ENCODE results near the gene GPC3. TPM values are rescaled to one million over a fixed set of nuclear protein-coding genes. Genes with fewer than 3 reads are reported as not detected.

The GPC3 gene
- total RNA-seq, 1 donor: not detected

- H3K4me2 ChIP-seq (ENCODE audit: insufficient read depth, low read length): no peak overlapping the region
- H2AFZ ChIP-seq (ENCODE audit: low read length): no peak overlapping the region
- no peaks in the 10 kb centered on the region for H3K36me3 ChIP-seq (ENCODE audit: insufficient read depth, low read length)
- H3K27ac ChIP-seq (ENCODE audit: low read depth, low read length): no peak overlapping the region
- no peaks in the 10 kb centered on the region for H3K4me1 ChIP-seq (ENCODE audit: insufficient read depth, low read length)
- H3K27me3 ChIP-seq (ENCODE audit: insufficient read depth, low read length): peaks cover 4% of the 10 kb centered on the region
- no peak overlapping the region for H3K4me3 ChIP-seq (ENCODE audit: insufficient read depth, low read length)
- no peak for DNase-seq (ENCODE audit: insufficient read length, low spot score, missing footprints)
- no peak for TF ChIP-seq CTCF (IDR thresholded peaks at IDR 0.05; ENCODE audit: extremely low read depth, low read depth, low read length)
- H4K20me1 ChIP-seq (ENCODE audit: insufficient read depth, low read length): no peaks in the 10 kb centered on the region
- H3K79me2 ChIP-seq (ENCODE audit: insufficient read depth, low read length): no peaks in the 10 kb centered on the region
- H3K9me3 ChIP-seq (ENCODE audit: low read depth, low read length): no peaks in the 10 kb centered on the region
Observed at GRCh38 chrX:133968109-133968508, 17.3 kb downstream of the GPC3 start.

GRCh38 chrX:133966199-133966598 lies 19.2 kb downstream of the GPC3 start:
- H3K27me3 ChIP-seq (ENCODE audit: insufficient read depth, low read length): no peaks in the 10 kb centered on the region
- no peak overlapping the region for H2AFZ ChIP-seq (ENCODE audit: low read length)
- no peak for TF ChIP-seq CTCF (IDR thresholded peaks at IDR 0.05; ENCODE audit: extremely low read depth, low read depth, low read length)
- H4K20me1 ChIP-seq (ENCODE audit: insufficient read depth, low read length): no peaks in the 10 kb centered on the region
- H3K9me3 ChIP-seq (ENCODE audit: low read depth, low read length): no peaks in the 10 kb centered on the region
- H3K4me2 ChIP-seq (ENCODE audit: insufficient read depth, low read length): no peak overlapping the region
- no peak overlapping the region for H3K27ac ChIP-seq (ENCODE audit: low read depth, low read length)
- H3K79me2 ChIP-seq (ENCODE audit: insufficient read depth, low read length): no peaks in the 10 kb centered on the region
- H3K4me1 ChIP-seq (ENCODE audit: insufficient read depth, low read length): no peaks in the 10 kb centered on the region
- no peak for DNase-seq (ENCODE audit: insufficient read length, low spot score, missing footprints)
- no peaks in the 10 kb centered on the region for H3K36me3 ChIP-seq (ENCODE audit: insufficient read depth, low read length)
- H3K4me3 ChIP-seq (ENCODE audit: insufficient read depth, low read length): no peak overlapping the region

- H3K27ac ChIP-seq (ENCODE audit: low read depth, low read length): no peak overlapping the region
Observed at GRCh38 chrX:133965321-133965720, 20.1 kb downstream of the GPC3 start.

GRCh38 chrX:133961046-133961445 lies 24.3 kb downstream of the GPC3 start:
- Histone ChIP-seq H3K36me3 (ENCODE audit: insufficient read depth, low read length) (no peaks in the 10 kb centered on the region), H3K27me3 (ENCODE audit: insufficient read depth, low read length) (no peaks in the 10 kb centered on the region), H4K20me1 (ENCODE audit: insufficient read depth, low read length) (no peaks in the 10 kb centered on the region), H3K79me2 (ENCODE audit: insufficient read depth, low read length) (no peaks in the 10 kb centered on the region), H3K4me2 (ENCODE audit: insufficient read depth, low read length) (no peak overlapping the region), H3K9me3 (ENCODE audit: low read depth, low read length) (no peaks in the 10 kb centered on the region), H3K27ac (ENCODE audit: low read depth, low read length) (no peak overlapping the region), H3K4me3 (ENCODE audit: insufficient read depth, low read length) (no peak overlapping the region), H3K4me1 (ENCODE audit: insufficient read depth, low read length) (no peaks in the 10 kb centered on the region), H2AFZ (ENCODE audit: low read length) (no peak overlapping the region)
- no peak for DNase-seq (ENCODE audit: insufficient read length, low spot score, missing footprints)
- no peak for TF ChIP-seq CTCF (IDR thresholded peaks at IDR 0.05; ENCODE audit: extremely low read depth, low read depth, low read length)

More at GRCh38 chrX:133965321-133965720, 20.1 kb downstream of the GPC3 start:
- H2AFZ ChIP-seq (ENCODE audit: low read length): no peak overlapping the region
- no peak for TF ChIP-seq CTCF (IDR thresholded peaks at IDR 0.05; ENCODE audit: extremely low read depth, low read depth, low read length)
- no peaks in the 10 kb centered on the region for H3K4me1 ChIP-seq (ENCODE audit: insufficient read depth, low read length)
- no peak overlapping the region for H3K4me3 ChIP-seq (ENCODE audit: insufficient read depth, low read length)
- no peak overlapping the region for H3K4me2 ChIP-seq (ENCODE audit: insufficient read depth, low read length)
- H4K20me1 ChIP-seq (ENCODE audit: insufficient read depth, low read length): no peaks in the 10 kb centered on the region
- no peaks in the 10 kb centered on the region for H3K9me3 ChIP-seq (ENCODE audit: low read depth, low read length)
- no peaks in the 10 kb centered on the region for H3K36me3 ChIP-seq (ENCODE audit: insufficient read depth, low read length)
- H3K79me2 ChIP-seq (ENCODE audit: insufficient read depth, low read length): no peaks in the 10 kb centered on the region
- no peak for DNase-seq (ENCODE audit: insufficient read length, low spot score, missing footprints)
- no peaks in the 10 kb centered on the region for H3K27me3 ChIP-seq (ENCODE audit: insufficient read depth, low read length)

Measured in osteoblast (primary cell).